Ramos (cell line): Measurements from ENCODE around the gene MSX1.

Experiments used
- in situ Hi-C: fragments of 300-500 bp; cut with MboI; formaldehyde crosslinking; loops from one replicate; pipeline ENCODE4 v1.14.3; 2022; ENCODE audit warnings: low sequenced_read_pairs; ENCODE audit not compliant: unreplicated experiment

MSX1 gene

DNA sequence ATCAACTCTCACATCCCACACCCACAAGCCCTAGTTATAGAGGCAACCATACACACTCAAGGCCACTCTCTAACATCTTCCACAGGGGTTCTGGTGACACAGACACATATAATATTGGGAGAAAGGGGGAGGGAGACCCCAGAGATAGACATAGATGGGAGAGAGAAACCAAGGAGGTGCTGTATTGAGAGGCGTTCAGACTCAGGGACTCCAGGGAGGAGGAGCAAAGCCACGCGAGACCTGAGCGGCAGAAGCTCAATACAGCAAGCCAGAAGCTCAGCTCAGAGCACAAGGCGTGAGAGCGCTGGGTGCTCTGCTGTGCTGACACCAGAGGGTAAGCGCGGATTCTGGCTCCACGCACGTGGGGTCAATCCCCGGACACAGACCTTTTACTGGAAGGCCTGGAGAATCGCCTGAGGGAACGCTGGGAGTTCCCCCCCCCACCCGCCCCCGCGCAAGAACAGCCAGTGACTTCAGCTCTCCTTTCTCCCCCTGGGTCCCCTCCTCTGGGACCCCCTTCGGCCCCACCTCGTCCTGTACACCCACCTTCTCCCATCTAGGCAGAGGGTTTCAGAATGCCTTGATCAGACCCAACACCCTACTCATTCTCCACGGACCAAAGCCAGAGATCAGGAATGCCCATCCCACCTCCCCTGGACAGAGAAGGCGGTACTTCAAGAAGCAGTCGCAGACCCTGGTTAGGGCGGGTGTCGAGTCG, 8.7 kb downstream of the MSX1 start:
- in situ Hi-C loops: no loop called here

DNA sequence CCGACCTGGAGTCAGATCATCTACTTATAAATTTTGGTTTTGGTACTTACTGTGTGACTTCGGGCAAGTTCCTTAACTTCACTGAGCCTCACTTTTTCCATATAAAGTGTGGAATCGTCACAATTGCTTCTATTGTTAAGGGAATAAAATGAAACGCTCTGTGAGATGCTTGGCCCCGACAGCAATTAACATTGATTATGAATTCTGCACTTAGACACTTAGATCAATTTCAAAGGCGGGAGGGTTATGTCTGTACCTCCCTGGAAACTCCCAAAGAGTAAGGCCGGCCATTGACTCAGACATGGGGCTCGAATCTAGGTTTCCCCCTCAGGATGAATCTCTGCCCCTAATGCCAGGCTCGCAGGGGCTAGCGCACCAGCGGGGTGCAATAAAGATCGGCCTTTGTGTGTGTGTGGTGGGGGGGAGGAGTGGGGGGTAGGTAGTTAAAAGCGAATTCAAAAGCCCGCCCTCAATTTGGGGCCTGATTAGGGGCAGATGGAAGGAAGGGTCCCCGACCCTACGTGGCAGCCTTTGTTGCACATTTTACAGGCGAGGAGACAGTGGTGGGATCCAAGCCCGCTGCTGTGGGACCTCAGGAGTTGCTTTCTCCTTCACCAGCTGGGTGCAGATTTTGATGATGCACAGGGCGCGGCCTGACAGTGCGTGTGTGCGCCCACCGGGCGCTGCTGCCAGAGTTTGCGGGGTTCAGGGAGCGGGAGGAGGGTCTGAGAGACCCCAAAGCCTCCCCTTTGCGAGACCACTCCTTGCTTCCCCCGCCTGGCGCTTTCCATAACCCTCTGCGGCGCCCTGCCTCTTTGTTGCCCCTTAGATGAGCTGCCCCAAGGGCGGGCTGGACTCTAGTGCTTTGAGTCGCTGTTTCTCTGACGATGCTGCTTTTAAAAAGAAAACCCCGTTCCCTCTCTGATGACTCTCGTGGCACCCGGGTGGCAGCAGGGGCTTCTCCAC, 9.6 kb downstream of the MSX1 start:
- in situ Hi-C loops: no loop called here

DNA sequence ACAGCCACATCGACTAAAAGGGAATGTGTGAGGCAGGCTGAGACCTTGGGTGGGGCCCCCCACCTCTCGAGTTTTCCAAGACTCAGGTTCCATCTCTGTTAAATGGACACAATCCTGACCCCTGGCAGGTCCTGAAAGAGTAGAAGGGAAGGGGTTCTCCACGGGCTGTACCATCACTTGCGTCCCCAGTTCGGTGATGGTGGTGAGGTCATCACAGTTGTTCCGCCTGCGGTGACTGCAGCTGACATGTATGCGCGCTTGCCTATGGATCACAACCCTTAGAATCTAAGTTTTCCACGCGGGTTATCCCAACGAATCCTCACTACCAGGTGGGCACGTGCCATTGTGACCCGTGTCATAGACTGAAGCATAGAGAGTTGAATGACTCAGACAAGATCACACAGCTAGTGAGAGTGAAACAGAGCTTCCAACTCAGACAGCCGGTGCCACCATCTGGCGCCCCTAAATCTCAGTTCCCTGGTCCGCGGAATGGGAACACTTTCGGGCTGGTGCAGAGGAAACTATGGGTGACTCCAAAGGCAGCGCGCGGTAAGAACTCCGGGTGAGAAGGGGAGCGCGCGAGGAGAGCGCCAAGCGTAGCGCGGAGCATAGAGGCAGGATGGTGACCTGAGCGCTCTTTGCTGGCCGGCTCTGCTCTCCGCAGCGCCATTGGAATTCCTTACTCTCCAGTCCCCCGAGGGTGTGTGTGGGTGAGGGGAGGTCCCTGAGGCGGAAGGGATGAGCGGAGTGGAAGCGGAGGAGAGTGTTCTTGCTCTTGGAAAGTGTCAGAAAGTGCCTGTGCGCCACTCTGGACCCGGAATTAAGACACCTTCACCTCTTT, 10.5 kb downstream of the MSX1 start:
- in situ Hi-C loops: no loop called here

DNA sequence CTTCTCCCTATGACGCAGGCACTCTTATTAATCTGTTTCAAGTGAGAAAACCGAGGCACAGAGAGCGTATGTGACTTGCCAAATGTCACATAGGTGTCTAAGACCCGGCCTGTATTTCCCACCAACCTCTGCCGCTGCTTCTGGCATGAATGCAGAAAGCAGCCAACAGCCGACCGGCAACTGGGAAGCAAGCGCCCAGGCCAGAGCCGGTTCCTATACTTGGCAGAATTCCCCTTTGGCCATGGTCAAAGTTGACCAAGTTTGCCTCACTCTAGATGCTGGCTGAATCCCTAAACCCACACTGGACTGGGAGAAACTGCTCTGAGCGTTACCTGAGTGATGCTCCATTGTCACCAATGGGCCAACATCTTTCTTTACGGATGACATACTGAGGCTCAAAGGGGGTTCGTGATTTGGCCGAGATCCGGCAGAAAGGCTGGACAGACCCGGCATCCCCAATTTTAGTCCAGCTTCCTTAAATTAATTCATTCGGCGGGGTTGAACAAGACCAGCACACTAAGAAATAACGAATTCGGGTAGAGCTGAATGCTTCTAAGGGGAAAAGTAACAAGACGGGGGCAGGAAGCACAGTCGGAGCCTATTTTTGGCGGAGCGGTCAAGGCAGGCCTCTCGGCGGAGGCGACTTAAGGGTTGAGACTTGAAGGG, 11.2 kb downstream of the MSX1 start:
- in situ Hi-C loops: no loop called here

DNA sequence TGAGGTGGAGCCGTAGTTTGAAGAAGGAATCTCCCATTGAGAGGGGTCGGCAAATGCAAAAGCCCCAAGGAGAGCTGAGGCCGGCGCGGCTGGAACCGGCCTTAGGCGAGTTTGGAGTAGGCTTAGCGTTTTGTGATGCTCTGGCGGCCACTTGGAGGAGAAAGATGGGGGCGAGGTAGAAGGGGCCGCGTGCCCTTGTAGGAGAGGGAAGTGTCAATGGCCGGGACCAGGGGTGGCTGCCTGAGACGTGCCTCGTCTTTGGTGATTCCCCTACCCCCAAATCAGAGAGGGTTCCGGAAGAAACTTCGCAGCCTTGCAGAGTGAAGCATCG, 11.7 kb downstream of the MSX1 start:
- in situ Hi-C loops: no loop called here

DNA sequence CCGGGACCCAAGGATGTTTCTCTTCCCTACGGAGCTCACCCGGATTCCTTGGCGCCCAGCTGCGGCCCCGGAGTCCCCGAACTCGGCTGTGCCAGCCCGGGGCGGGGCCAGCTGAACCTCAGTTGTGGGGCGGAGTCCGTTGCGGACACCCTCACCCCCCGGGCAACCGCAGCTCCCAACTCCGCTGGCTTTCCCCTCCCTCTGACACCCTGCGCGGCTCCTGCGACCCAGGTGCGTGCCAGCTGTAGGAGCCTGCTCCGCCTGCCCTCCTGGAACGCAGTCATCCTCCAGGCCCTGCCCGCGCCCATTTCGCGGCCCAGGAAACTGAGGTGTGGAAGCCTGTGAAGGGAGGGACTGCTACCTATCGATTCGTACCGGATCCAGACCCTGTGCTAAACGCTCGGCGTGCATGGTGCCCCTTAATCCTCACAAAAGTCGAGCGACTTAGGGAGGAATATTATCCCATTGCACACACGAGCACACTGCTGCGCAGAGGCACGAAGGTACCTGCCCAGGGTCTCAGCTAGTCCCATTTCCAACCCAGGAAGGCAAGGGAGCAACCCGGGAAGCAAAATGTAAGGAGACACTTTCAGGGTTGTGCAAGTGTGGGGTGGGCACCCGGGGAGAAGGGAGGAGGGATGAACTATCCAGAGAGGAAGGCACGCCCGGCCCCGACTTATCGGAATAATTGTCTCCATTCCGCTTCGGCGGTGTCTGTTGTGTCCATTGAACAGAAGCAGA, 12.3 kb downstream of the MSX1 start:
- in situ Hi-C loops: no loop called here

DNA sequence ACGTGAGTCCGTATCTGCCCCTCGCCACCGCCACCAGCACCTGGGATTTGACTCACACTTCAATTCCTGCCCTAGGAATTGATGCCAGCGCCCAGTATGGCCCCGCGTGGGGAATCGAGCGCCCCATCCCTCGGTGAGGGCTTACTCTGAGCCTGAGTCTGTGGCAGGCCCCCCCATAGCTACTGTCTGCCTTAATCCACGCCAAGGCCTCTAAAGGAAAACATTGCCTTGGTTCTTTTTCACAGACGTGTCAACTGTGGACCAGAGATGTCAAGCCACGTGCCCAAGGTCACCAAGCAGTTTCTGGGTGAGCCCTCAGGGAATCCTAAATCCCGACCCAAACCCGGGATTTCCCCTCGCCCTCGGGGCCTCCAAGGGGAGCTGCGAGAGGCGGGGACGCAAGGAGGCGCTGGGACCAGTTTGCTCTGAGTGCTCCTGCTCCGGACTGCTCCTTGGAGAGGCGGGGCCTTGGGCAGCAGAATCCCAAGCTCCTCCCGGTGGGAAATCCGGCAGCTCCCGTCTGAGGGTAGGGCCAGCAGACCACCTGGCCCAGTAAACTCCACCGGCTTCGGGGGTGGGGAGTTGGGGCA, 12.9 kb downstream of the MSX1 start:
- in situ Hi-C loops: no loop called here

DNA sequence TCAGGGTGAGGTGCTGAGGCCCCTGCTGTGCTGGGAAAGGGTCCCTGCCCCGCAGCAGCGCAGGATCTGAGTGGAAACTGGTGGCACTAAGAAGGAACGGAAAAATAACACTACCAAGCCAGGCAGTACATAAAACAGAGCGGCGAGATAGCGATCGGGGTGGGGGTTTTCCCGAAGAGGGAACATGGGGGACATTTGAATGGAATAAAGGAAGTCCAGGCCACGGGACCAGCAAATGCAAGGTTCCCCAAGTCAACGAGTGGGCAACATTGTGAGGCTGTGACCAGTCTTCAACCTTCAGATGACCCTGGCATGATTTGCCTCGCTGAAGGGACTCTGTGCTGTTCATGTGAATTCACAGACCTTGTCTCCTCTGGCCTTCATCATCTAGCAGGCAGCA, 13.7 kb downstream of the MSX1 start:
- in situ Hi-C loops: no loop called here

DNA sequence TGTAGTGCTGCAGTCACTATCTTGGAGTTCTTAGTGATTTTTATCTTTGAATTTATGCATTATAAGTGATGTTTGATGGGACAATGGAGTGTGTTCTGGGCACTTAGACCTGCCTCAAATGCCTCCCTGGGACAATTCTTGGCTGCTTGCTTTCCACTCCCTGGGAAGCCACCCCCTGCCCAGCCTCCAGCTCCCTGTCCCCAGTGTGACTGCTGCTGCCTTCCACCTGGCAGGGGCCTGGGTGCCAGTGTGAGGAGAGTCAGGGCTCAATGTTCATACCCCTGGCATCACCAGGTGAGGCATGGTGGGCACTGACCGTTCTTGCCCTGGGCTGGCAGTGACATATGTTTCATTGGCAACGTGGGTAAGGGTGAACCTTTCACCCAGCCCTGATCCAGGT, 14.8 kb downstream of the MSX1 start:
- in situ Hi-C loops: no loop called here

DNA sequence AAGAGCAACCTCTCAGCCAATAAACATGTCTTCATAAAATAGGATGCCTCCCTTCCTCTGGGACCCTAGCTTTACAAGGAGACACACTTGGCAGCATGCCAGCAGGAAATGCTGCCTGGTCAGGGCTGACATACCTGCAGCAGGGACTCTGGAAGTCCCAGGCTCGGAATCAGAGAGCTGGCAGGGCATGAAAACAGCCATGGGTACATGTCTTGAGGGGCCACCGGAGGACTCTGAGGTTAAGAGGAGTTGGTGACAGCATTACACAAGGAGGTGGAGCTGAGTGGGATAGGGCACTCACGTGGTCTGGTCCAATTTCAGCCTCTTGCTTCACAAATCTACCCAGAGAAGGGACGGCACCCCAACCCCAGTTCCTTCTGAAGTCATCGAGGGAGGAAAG, 15.7 kb downstream of the MSX1 start:
- in situ Hi-C loops: no loop called here

DNA sequence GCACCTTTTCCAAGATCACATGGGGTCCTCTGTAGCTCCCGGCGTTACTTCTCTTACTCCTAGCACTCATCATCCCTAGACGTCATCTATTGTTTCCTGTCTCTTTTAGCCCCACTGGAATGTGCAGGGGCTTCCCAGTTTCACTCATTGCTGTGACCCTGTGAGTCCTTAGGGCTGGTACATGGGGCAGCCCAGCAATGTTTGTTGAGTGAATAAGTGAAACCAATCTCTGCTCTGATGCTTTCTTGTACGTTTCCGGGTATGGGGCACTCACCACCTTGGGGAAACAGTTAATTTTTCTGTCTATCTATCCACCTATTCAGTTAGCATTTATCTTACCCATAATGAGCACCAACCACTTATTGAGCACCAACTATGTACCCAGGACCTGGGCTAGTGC, 16.1 kb downstream of the MSX1 start:
- in situ Hi-C loops: no loop called here

DNA sequence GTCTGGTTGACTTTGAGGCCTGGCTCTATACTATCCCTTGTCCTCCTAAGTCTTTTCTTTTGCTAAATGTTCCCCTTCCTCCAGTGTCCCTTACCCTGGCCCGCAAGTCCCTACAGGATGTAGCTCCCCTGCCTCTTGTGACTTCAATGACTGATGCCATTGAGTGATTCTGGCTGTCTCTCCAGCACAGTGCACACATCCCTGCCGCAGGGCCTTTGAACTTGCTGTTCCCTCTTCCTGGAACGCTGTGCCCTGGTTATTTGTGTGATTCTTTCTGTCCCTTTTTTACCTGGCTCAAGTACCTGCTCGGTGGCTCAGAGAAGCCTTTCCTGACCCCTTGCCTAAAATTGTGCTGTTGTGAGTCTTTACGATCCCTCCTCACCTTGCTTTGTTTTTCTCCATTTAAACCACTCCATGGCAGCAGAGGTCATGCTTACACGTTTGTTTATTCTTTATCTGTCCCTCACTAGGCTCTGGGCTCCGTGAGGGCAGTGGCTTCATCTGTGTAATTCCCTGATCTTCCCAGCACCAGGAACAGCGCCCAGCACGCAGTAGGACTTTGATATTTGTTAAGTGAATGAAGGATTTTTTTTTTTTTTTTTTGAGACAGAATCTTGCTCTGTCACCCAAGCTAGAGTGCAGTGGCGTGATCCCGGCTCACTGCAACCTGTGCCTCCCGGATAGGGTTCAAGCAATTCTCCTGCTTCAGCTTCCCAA, 17.6 kb downstream of the MSX1 start:
- in situ Hi-C loops: no loop called here

DNA sequence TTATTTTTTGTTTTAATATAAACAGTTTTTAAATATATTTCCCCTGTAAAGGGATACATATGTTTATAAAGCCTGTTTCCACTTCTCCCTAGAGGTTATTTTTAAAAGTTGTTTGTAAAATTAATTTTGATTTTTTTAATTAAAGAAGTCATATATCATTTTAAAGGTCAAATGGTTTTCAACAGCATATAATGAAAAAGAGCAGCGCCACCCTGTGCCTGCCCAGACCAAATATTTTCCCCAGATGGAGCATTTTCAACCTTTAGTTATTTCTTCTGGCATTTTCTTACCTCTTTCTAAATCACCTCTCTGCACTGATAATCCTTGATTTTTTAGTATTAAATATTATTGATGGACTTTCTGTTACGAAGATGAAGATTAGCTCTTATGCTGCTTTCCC, 21.0 kb downstream of the MSX1 start:
- in situ Hi-C loops: loop anchor here (10.0 kb wide), 1 partner anchor 396 kb away; no protein-coding TSS in a partner anchor

DNA sequence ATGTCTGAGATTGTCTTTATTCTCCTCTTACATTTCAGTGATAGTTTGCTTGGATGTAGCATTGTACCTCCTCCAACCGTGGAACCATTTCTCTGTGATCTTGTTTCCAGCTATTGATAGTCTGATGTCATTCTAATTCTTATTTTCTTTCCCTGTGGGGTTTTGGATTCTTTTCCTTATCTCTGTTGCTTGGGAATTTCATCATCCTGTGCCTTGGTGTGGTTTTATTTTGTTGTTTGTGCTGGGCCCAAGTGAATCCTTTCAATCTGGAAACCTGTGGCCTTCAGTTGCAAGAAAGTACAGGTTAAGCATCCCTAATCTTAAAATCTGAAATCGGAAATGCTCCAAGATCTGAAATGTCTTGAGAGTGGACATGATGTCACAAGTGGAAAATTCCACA, 22.0 kb downstream of the MSX1 start:
- in situ Hi-C loops: loop anchor here (10.0 kb wide), 1 partner anchor 397 kb away; no protein-coding TSS in a partner anchor

DNA sequence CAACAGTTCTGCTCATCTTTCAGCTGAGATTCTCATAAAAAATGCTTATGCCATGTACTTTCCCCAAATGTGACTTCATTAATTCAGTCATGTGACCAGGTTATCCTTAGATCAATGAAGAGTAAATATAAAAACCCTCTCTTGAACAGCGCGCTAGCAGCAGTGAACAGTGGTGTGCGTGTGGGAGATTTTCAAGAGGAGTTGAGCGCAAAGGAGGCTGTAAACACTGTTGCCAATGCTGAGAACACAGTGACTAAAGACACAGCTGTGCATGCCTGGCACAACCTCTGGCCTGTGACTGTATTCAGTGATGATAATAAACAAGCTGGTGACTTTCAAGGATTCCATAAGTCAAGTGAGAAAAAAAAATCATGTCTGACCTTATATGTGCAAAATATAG, 25.1 kb downstream of the MSX1 start:
- in situ Hi-C loops: loop anchor here (10.0 kb wide), 1 partner anchor 400 kb away; no protein-coding TSS in a partner anchor

DNA sequence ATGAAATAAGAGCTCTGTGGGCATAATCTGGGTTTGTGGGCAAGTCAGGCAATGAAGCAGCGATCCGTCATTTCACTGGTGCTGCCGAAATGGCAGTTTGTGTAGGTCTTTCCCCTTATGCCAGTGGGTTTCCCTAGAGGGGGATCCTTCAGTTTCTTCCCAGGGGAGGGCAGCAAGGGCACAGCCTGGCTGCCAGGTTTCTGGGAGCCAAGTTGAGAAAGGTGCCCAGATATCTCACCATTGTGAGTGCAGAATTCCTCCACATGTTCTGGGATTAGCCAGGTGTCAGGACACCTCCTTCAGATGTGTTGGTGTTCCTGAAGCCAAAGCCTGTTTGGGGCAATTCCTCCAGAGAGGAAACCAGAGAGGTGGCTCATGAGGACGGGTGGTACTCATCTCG, 28.0 kb downstream of the MSX1 start:
- in situ Hi-C loops: loop anchor here (10.0 kb wide), 1 partner anchor 403 kb away; no protein-coding TSS in a partner anchor

DNA sequence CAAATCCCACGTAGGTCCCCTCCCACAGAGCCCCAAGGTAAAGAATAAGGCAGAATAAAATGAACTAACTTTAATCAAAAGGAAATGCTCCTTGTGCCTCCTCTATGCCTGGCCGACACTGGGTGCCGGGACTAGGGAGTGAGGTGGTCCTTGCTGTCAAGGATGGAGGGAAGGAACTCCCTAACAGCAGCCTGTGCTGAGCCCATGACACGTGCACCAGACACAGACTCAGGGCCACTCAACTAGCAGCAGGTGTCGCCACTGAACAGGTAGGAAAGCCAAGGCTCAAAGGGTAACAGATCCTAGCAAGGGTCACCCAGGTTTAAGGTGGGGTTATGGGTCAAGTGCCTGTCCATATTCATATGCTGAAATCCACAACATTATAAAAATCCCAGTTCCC, 29.2 kb downstream of the MSX1 start:
- in situ Hi-C loops: loop anchor here (10.0 kb wide), 1 partner anchor 404 kb away; no protein-coding TSS in a partner anchor

DNA sequence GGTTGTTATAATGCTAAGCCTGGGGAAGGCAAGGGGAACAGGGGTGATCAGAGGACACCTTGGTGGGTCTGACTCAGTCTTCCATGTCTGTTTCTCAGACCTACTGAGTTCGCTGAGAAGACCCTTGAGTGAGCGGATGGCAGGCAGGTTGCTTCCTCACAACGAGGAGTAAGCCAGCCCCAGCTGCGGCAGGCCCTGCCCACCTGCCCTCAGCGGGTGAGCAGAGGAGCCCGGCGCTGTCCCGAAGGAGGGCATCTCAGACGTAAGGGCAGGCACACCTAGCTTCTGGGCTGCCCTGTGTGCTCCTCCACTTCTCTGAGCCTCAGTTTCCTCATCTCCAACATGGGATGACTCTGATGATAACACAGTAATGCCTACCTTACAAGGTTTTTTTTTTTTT, 30.3 kb downstream of the MSX1 start:
- in situ Hi-C loops: loop anchor here (10.0 kb wide), 1 partner anchor 405 kb away; no protein-coding TSS in a partner anchor
